PFSK-1 (cell line): ENCODE data around the gene SMKR1.

ENCODE experiments used
- FOXP2 ChIP-seq: optimal IDR thresholded peaks from 2 replicates; pipeline ENCODE3; 2011; ENCODE audit warnings: borderline replicate concordance, control low read depth, inconsistent platforms; ENCODE audit not compliant: insufficient read depth; ENCODE audit errors: extremely low read length, extremely low read depth
- POLR2AphosphoS5 ChIP-seq: IDR thresholded peaks from 2 replicates; pipeline ENCODE4 v1.6.1; 2012; ENCODE audit warnings: low read depth, mild to moderate bottlenecking, control low read depth, low read length, moderate library complexity
- SIN3A ChIP-seq: IDR thresholded peaks from 2 replicates; pipeline ENCODE4 v1.6.1; 2012; ENCODE audit warnings: mild to moderate bottlenecking, low read length, moderate library complexity, borderline replicate concordance; ENCODE audit not compliant: insufficient read depth
- TAF1 ChIP-seq: IDR thresholded peaks from 2 replicates; pipeline ENCODE4 v1.6.1; 2012; ENCODE audit warnings: low read length, control low read depth, borderline replicate concordance; ENCODE audit not compliant: insufficient read depth
- TF ChIP-seq, protein P1 (sequence below), 2 experiments: IDR thresholded peaks; 2 replicates each; pipeline versions ENCODE4 v1.6.1 to v1.8.0; 2011 to 2012; ENCODE audit warnings: low read depth in 2 of 2, low read length in 2 of 2, control low read depth in 1 of 2, inconsistent platforms in 1 of 2, mild to moderate bottlenecking in 1 of 2, moderate library complexity in 1 of 2; ENCODE audit not compliant: insufficient read depth in 1 of 2

The SMKR1 gene

DNA sequence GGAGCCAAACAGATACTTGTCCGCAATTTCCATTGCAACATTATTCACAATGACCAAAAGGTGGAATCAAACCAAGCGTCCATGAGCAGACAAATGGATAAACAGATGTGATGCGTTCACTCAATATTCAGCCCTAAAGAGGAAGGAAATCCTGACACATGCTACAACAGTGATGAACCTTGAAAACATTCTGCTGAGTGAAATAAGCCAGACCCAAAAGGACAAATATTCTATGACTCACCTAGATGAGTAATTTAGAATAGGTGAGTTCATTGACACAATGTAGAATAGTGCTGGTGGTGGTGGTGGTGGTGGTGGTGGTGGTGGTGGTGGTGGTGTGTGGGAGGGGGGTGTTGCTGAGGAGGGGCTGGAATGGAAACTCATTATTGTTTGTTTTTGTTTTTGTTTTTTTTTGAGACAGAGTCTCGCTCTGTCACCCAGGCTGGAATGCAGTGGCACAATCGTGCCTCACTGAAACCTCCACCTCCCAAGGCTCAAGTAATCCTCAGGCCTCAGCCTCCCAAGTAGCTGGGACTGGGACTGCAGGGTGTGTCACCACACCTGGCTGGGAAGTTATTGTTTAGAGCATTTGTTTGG is 28.6 kb downstream of the SMKR1 start:
- TF ChIP-seq POLR2AphosphoS5 (no peak), TAF1 (no peak)

DNA sequence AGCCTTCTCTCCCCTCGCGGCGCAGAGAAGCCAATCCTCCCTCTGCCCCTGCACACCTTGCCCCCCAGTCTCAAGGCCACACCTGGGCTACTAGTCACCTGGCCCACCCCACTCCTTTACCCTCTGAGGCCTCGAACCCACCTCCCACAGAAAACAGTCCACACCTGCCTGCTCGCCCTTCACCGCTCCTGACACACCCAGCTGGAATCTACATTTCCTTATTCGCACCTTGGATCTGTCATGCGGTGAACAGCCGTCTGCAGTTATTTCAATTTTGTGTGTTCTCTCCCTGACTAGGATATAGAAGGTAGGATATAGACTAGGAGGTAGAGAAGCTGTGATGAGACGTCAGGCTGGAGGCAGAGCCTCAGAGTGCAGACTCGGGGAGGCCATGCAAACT is 29.4 kb downstream of the SMKR1 start:
- TF ChIP-seq, protein P1, sequence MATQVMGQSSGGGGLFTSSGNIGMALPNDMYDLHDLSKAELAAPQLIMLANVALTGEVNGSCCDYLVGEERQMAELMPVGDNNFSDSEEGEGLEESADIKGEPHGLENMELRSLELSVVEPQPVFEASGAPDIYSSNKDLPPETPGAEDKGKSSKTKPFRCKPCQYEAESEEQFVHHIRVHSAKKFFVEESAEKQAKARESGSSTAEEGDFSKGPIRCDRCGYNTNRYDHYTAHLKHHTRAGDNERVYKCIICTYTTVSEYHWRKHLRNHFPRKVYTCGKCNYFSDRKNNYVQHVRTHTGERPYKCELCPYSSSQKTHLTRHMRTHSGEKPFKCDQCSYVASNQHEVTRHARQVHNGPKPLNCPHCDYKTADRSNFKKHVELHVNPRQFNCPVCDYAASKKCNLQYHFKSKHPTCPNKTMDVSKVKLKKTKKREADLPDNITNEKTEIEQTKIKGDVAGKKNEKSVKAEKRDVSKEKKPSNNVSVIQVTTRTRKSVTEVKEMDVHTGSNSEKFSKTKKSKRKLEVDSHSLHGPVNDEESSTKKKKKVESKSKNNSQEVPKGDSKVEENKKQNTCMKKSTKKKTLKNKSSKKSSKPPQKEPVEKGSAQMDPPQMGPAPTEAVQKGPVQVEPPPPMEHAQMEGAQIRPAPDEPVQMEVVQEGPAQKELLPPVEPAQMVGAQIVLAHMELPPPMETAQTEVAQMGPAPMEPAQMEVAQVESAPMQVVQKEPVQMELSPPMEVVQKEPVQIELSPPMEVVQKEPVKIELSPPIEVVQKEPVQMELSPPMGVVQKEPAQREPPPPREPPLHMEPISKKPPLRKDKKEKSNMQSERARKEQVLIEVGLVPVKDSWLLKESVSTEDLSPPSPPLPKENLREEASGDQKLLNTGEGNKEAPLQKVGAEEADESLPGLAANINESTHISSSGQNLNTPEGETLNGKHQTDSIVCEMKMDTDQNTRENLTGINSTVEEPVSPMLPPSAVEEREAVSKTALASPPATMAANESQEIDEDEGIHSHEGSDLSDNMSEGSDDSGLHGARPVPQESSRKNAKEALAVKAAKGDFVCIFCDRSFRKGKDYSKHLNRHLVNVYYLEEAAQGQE (IDR thresholded peaks at IDR 0.05; ENCODE audit: insufficient read depth in 1 of 2, low read depth in 2 of 2, low read length in 2 of 2), result no peak
- TF ChIP-seq POLR2AphosphoS5 (no peak), FOXP2 (no peak), SIN3A (no peak), TAF1 (no peak)

DNA sequence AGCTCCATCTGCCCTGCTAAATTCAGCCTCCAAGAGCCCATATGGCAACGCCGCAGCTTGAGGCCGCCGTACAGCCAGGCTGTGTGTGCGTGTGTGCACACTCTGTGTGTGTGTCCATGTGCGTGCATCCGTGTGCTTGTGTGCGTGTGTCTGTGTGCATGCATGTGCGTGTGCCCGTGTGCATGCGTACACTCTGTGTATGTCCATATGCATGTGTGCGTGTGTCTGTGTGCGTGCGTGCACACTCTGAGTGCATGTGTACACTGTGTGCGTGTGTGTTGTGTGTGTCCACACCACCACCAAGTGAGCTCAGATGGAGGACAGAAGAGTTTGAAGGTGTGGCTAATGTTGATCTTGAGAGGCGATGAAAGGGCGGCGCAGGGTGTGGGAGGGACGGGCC is 30.0 kb downstream of the SMKR1 start:
- TF ChIP-seq POLR2AphosphoS5 (no peak), FOXP2 (no peak), SIN3A (no peak), TAF1 (no peak)
- TF ChIP-seq, protein P1 (IDR thresholded peaks at IDR 0.05; ENCODE audit: insufficient read depth in 1 of 2, low read depth in 2 of 2, low read length in 2 of 2), result no peak

DNA sequence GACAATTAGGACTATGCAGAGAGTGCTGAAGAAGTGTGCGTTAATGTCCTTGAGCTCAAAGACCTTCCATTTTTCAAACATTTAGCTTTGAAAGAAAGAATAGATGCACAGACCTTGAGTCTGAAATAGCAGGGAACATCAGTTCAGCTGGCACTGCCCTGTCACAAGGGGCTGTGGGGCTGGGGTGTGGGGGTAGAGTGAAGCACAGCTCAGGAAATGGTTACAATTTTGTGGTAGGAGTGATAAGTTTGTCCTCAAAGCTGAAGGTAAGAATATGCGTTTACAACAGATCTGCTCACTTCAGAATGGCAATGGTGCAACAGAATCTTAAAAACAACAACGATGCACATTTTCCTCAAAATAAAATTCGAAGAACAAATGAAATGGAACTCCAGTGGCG is 33.6 kb downstream of the SMKR1 start:
- no peak for TF ChIP-seq POLR2AphosphoS5
- no peak for TF ChIP-seq SIN3A
- no peak for TF ChIP-seq TAF1
- no peak for TF ChIP-seq FOXP2
- TF ChIP-seq, protein P1 (IDR thresholded peaks at IDR 0.05; ENCODE audit: insufficient read depth in 1 of 2, low read depth in 2 of 2, low read length in 2 of 2), result no peak

DNA sequence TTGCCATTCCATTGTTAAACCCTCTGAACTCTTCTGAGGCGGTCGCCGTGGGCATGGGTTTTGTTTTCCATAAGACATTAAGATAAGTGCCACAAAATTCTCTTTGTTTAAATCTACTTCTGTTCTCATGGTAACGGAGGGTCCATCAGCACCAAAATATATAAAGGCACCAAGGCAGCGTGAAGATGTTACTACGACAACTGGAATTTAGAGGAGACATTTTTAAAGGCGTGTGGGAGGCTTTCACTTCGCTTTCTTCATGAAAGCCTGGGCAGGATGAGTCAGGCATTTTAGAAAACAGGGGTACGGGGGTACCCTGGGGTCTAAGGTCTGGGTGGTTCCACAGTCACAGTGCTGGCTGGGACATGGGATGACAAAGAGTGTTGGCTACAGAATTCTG is 34.0 kb downstream of the SMKR1 start:
- TF ChIP-seq POLR2AphosphoS5 (no peak), SIN3A (no peak), TAF1 (no peak), FOXP2 (no peak)
- TF ChIP-seq, protein P1 (IDR thresholded peaks at IDR 0.05; ENCODE audit: insufficient read depth in 1 of 2, low read depth in 2 of 2, low read length in 2 of 2), result no peak
